ENCODE results near the gene CCDC88C.

Gene CCDC88C

DNA sequence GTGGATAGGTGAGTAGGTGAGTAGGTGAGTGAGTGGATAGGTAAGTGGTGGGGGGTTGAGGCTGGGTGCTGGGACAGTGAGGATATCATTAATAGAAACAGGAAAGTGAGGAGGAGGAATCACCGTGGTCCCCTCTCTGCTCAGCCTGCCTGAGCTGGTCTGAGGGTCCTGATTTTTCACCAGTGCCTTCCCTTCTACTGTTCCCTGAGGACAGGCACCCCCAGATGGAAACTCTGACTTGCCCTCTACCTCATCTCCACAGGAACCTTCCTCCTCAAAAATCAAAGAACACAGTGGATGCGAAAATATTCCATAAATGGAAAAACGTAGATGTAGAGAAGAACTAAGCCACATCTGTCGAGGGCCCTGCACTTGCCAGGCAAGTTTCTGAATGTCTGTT lies 175.0 kb downstream of the CCDC88C start:
- no peak overlapping the region for H3K4me3 ChIP-seq (ENCODE audit: low read depth, low read length)
- TF ChIP-seq, protein P1, sequence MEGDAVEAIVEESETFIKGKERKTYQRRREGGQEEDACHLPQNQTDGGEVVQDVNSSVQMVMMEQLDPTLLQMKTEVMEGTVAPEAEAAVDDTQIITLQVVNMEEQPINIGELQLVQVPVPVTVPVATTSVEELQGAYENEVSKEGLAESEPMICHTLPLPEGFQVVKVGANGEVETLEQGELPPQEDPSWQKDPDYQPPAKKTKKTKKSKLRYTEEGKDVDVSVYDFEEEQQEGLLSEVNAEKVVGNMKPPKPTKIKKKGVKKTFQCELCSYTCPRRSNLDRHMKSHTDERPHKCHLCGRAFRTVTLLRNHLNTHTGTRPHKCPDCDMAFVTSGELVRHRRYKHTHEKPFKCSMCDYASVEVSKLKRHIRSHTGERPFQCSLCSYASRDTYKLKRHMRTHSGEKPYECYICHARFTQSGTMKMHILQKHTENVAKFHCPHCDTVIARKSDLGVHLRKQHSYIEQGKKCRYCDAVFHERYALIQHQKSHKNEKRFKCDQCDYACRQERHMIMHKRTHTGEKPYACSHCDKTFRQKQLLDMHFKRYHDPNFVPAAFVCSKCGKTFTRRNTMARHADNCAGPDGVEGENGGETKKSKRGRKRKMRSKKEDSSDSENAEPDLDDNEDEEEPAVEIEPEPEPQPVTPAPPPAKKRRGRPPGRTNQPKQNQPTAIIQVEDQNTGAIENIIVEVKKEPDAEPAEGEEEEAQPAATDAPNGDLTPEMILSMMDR (IDR thresholded peaks at IDR 0.05; ENCODE audit: insufficient read depth, low read length, missing control alignments) = no peak
- DNase-seq (ENCODE audit: low read depth, low spot score) = no peak
- ChIA-PET POLR2A (interaction anchor here (0.6 to 2.2 kb wide), 2 partner anchors 8 to 13 kb away, joined by 3 to 7 read pairs; no protein-coding TSS in a partner anchor), CTCF (interaction anchor here (0.9 to 1.8 kb wide), 2 partner anchors 66 to 67 kb away, joined by 4 to 8 read pairs; no protein-coding TSS in a partner anchor)

DNA sequence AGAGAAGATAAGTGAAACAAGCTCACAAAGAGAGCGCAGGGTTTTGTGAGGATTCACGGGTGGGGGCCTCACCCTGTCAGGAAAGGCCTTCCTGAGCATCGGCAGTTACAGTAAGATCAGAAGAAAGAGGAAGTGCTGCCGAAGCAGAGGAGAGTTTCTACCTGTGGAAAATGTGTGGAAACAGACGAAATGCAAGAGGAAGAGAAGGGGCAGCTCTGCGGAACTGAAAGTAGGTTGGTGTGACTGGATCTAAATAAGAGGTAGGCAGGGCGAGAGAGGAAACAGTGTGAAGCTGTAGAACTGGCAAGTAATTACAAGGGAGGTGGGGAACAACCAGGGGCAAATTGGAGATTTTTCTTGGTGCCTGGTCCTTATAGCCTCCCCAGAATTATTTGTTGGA lies 175.8 kb downstream of the CCDC88C start:
- no peak for DNase-seq (ENCODE audit: low read depth, low spot score)
- TF ChIP-seq, protein P1 (IDR thresholded peaks at IDR 0.05; ENCODE audit: insufficient read depth, low read length, missing control alignments) = no peak
- ChIA-PET CTCF (no interaction called here), POLR2A (no interaction called here)
- no peak overlapping the region for H3K4me3 ChIP-seq (ENCODE audit: low read depth, low read length)

DNA sequence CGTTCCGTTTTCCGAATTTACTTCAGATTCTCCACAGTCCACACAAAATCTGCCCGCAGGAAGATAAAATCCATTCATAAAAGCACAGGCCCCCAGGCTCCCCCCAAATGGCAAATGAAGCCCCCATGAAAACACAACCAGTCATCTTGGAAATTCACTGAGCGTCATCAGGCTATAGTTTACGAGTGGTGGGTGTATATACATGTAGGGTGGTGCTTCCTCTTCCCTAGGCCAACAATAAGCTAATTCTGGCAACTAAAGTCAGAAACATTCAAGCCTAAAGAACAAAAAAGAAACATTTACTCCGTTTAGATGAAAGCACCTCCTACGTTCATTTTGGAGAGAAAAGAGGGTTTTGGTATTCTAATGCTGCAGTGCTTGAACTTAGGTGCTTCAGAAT lies 179.0 kb downstream of the CCDC88C start:
- ChIA-PET CTCF (interaction anchor here (1.2 kb wide), 2 partner anchors 61 to 65 kb away, joined by 3 to 4 read pairs; no protein-coding TSS in a partner anchor), POLR2A (no interaction called here)
- TF ChIP-seq, protein P1 (IDR thresholded peaks at IDR 0.05; ENCODE audit: insufficient read depth, low read length, missing control alignments) = no peak
- no peak overlapping the region for H3K4me3 ChIP-seq (ENCODE audit: low read depth, low read length)
- DNase-seq (ENCODE audit: low read depth, low spot score) = no peak

DNA sequence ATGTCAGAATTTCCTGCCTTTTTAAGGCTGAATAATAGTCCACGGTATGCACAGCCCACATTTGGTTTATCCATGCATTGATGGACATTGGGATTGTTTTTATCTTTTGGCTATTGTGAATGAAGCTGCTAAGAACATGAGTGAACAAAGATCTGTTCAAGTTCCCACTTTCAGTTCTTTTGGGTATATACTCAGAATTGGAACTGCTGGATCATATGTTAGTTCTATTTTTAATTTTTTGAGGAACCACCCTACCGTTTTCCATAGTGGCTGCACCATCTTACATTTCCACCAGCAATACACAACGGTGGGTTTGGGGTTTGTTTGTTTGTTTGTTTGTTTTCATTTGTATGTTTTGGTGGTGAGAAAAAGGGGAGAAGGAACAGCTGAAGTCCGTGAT lies 179.5 kb downstream of the CCDC88C start:
- no peak overlapping the region for H3K4me3 ChIP-seq (ENCODE audit: low read depth, low read length)
- ChIA-PET POLR2A (no interaction called here), CTCF (no interaction called here)
- DNase-seq (ENCODE audit: low read depth, low spot score) = no peak
- TF ChIP-seq, protein P1 (IDR thresholded peaks at IDR 0.05; ENCODE audit: insufficient read depth, low read length, missing control alignments) = no peak

DNA sequence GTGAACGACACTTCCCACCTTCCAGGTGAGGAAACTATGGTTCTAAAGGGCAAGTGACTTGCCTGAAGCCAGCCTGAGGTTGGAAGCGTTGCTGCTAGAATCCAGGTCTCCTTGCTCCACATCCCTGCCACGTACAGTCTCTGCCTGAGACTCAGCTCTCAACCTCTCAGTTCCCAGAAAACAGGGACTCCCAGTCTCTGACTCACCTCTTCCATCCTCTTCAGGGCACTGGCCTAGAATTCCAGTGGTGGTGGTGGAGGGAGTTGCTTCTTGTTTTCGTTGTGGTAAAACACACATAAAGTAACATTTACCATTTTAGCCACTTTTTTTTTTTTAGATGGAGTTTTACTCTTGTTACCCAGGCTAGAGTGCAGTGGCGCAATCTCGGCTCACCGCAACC lies 180.4 kb downstream of the CCDC88C start:
- POLR2A ChIA-PET = interaction anchor here (0.8 kb wide), 1 partner anchor 12 kb away, joined by 3 read pairs; no protein-coding TSS in a partner anchor
- peak; percentile 67 for DNase-seq (ENCODE audit: low read depth, low spot score)
- TF ChIP-seq, protein P1 (IDR thresholded peaks at IDR 0.05; ENCODE audit: insufficient read depth, low read length, missing control alignments) = no peak
- no peak overlapping the region for H3K4me3 ChIP-seq (ENCODE audit: low read depth, low read length)
- CTCF ChIA-PET = interaction anchor here (1.2 kb wide), 1 partner anchor 60 kb away, joined by 3 read pairs; no protein-coding TSS in a partner anchor

DNA sequence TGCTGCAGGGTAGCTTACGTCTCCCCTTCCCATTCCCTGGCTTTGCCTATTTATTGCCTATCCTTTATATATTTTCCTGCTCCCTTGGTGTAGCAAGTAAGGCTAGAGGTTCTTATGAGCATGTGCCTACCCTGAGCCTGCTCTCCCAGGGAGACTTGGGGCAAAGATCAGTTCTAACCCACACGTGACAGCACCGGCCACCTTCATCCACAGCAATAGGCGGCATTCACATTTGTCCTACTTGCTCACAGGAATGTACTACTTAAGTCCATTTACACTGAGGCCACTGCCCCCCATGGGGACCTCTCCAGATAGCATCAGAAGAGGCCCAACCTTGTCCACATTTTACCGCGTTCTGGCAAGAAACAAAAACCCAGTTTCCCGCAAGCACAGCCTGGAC lies 181.8 kb downstream of the CCDC88C start:
- no peak for DNase-seq (ENCODE audit: low read depth, low spot score)
- TF ChIP-seq, protein P1 (IDR thresholded peaks at IDR 0.05; ENCODE audit: insufficient read depth, low read length, missing control alignments) = no peak
- CTCF ChIA-PET = interaction anchor here (1.2 kb wide), 1 partner anchor 59 kb away, joined by 4 read pairs; no protein-coding TSS in a partner anchor
- H3K4me3 ChIP-seq (ENCODE audit: low read depth, low read length) = no peak overlapping the region
- POLR2A ChIA-PET = no interaction called here

Data from AG04449 (cell line).